Smooth muscle cell (in vitro differentiated cells): ENCODE results near the gene SUMF1. TPM values are rescaled to one million over a fixed set of nuclear protein-coding genes. Genes with fewer than 3 reads are reported as not detected.

ENCODE experiments used
- DNase-seq: peaks from one replicate; lab custom pipeline; 2025; ENCODE audit not compliant: unreplicated experiment; lab: John Stamatoyannopoulos, UW
- H2AFZ ChIP-seq: fragments of 200-600 bp; sonication (generic); 2 replicates; pipeline ENCODE4 v1.6.0; 2016; ENCODE audit warnings: antibody characterized with exemption, low read depth, mild to moderate bottlenecking
- H3F3A ChIP-seq: fragments of 200-600 bp; sonication (generic); 2 replicates; pipeline ENCODE4 v1.6.0; 2017; ENCODE audit warnings: antibody characterized with exemption, low read depth
- H3K27ac ChIP-seq: fragments of 200-600 bp; sonication (generic); 2 replicates; pipeline ENCODE4 v1.5.1; 2016; ENCODE audit warnings: low read depth, mild to moderate bottlenecking
- H3K27me3 ChIP-seq: fragments of 200-600 bp; sonication (generic); 2 replicates; pipeline ENCODE4 v1.6.1; 2016; ENCODE audit warnings: low read depth, mild to moderate bottlenecking
- H3K36me3 ChIP-seq: fragments of 200-600 bp; sonication (generic); 2 replicates; pipeline ENCODE4 v1.5.1; 2016; ENCODE audit warnings: low read depth
- H3K4me1 ChIP-seq: fragments of 200-600 bp; sonication (generic); 2 replicates; pipeline ENCODE4 v1.5.1; 2016; ENCODE audit warnings: low read depth
- H3K4me2 ChIP-seq: fragments of 200-600 bp; sonication (generic); 2 replicates; pipeline ENCODE4 v1.6.0; 2016; ENCODE audit warnings: mild to moderate bottlenecking
- H3K4me3 ChIP-seq: fragments of 200-600 bp; sonication (generic); 2 replicates; pipeline ENCODE4 v1.5.1; 2016; ENCODE audit warnings: mild to moderate bottlenecking
- H3K79me2 ChIP-seq: fragments of 200-600 bp; sonication (generic); 2 replicates; pipeline ENCODE4 v1.6.0; 2016; ENCODE audit warnings: low read depth, mild to moderate bottlenecking
- H3K9ac ChIP-seq: fragments of 200-600 bp; sonication (generic); 2 replicates; pipeline ENCODE4 v1.6.0; 2016; ENCODE audit warnings: low read depth
- H3K9me3 ChIP-seq: fragments of 200-600 bp; sonication (generic); replicated peaks from 2 replicates; pipeline ENCODE4 v1.5.1; 2016; ENCODE audit warnings: low read depth
- H4K20me1 ChIP-seq: fragments of 200-600 bp; sonication (generic); 2 replicates; pipeline ENCODE4 v1.6.0; 2016; ENCODE audit warnings: low read depth
- WGBS: methylation state at CpG from one replicate; pipeline ENCODE4 v1.1.7; 2016; ENCODE audit warnings: low lambda C conversion rate; 5-methylcytosine and 5-hydroxymethylcytosine counted together
- polyA plus RNA-seq: library from polyadenylated mRNA; unstranded; fragments of >200 nt; fragmentation: Nextera tagmentation; extraction: Ambion mirVana; gene quantifications from 2 replicates; pipeline ENCODE4 v1.2.1, GENCODE V29; 2016
- total RNA-seq: library from RNA; depleted of rRNA; stranded (reverse); fragments of >200 nt; gene quantifications from 2 replicates; pipeline ENCODE4 v1.2.3, GENCODE V29; 2014
- TF ChIP-seq, protein P1 (sequence below): fragments of 200-600 bp; sonication (generic); IDR thresholded peaks from 2 replicates; pipeline ENCODE4 v1.5.1; 2017; ENCODE audit warnings: borderline replicate concordance, mild to moderate bottlenecking, antibody characterized with exemption; ENCODE audit not compliant: insufficient read depth, poor library complexity, severe bottlenecking

SUMF1 gene
- total and polyA plus RNA-seq, 2 experiments from 2014 or later = 28.3 to 29.5 TPM

DNA sequence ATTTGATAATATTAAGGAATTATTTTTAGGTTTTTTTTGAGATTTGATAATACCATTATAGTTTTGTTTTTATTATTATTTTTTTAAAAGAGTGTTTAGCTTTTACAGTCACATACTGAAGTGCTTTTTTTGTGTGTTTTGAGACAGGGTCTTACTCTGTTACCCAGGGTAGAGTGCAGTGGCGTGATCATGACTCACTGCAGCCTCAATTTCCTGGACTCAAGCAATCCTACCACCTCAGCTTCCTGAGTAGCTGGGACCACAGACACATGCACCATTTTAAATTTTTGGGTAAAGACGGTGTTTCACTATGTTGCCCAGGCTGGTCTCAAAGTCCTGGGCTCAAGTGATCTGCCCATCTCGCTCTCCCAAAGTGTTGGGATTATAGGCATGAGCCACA is 73.0 kb downstream of the SUMF1 start:
- WGBS = 71% methylated on average over 3 of the region's 3 CpGs
- DNase-seq = no peak
- H3K4me1 ChIP-seq = no peaks in the 10 kb centered on the region
- no peak overlapping the region for H2AFZ ChIP-seq
- H3K27me3 ChIP-seq = no peaks in the 10 kb centered on the region
- peaks cover 4% of the 10 kb centered on the region for H3K36me3 ChIP-seq
- no peaks in the 10 kb centered on the region for H3K9me3 ChIP-seq
- TF ChIP-seq, protein P1, sequence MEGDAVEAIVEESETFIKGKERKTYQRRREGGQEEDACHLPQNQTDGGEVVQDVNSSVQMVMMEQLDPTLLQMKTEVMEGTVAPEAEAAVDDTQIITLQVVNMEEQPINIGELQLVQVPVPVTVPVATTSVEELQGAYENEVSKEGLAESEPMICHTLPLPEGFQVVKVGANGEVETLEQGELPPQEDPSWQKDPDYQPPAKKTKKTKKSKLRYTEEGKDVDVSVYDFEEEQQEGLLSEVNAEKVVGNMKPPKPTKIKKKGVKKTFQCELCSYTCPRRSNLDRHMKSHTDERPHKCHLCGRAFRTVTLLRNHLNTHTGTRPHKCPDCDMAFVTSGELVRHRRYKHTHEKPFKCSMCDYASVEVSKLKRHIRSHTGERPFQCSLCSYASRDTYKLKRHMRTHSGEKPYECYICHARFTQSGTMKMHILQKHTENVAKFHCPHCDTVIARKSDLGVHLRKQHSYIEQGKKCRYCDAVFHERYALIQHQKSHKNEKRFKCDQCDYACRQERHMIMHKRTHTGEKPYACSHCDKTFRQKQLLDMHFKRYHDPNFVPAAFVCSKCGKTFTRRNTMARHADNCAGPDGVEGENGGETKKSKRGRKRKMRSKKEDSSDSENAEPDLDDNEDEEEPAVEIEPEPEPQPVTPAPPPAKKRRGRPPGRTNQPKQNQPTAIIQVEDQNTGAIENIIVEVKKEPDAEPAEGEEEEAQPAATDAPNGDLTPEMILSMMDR = no peak
- no peak overlapping the region for H3K27ac ChIP-seq
- no peak overlapping the region for H3K4me2 ChIP-seq
- no peak overlapping the region for H3K4me3 ChIP-seq
- no peaks in the 10 kb centered on the region for H3F3A ChIP-seq
- no peaks in the 10 kb centered on the region for H4K20me1 ChIP-seq
- H3K9ac ChIP-seq = no peak overlapping the region
- H3K79me2 ChIP-seq = no peaks in the 10 kb centered on the region

DNA sequence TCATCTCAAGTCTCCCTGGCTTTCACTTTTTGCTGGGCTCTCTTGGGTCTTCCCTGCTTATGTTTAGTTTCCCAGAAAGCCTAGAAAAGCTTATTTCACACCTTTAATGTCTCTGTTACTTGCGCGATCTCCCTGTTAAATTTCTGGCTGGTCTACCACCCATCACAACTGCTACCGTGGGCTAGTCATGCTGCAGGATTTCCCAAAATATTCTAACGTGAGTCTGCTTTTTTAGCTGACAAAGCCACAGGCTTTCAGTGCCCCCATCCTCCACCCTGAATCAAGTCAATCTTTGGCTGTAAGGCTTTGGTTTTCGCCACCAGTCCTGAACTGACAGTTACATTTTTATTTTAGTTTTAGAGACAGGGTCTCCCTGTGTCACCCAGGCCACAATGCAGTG is 74.1 kb downstream of the SUMF1 start:
- Histone ChIP-seq H3K4me2 (no peak overlapping the region), H3K4me1 (no peaks in the 10 kb centered on the region), H3K4me3 (no peak overlapping the region), H3K36me3 (peaks cover 4% of the 10 kb centered on the region), H3K27ac (no peak overlapping the region), H2AFZ (no peak overlapping the region), H3K79me2 (no peaks in the 10 kb centered on the region), H3K9me3 (no peaks in the 10 kb centered on the region), H3F3A (no peaks in the 10 kb centered on the region), H4K20me1 (no peaks in the 10 kb centered on the region), H3K27me3 (no peaks in the 10 kb centered on the region), H3K9ac (no peak overlapping the region)
- no peak for DNase-seq
- 98% methylated on average over 5 of the region's 5 CpGs for WGBS
- TF ChIP-seq, protein P1 = no peak

DNA sequence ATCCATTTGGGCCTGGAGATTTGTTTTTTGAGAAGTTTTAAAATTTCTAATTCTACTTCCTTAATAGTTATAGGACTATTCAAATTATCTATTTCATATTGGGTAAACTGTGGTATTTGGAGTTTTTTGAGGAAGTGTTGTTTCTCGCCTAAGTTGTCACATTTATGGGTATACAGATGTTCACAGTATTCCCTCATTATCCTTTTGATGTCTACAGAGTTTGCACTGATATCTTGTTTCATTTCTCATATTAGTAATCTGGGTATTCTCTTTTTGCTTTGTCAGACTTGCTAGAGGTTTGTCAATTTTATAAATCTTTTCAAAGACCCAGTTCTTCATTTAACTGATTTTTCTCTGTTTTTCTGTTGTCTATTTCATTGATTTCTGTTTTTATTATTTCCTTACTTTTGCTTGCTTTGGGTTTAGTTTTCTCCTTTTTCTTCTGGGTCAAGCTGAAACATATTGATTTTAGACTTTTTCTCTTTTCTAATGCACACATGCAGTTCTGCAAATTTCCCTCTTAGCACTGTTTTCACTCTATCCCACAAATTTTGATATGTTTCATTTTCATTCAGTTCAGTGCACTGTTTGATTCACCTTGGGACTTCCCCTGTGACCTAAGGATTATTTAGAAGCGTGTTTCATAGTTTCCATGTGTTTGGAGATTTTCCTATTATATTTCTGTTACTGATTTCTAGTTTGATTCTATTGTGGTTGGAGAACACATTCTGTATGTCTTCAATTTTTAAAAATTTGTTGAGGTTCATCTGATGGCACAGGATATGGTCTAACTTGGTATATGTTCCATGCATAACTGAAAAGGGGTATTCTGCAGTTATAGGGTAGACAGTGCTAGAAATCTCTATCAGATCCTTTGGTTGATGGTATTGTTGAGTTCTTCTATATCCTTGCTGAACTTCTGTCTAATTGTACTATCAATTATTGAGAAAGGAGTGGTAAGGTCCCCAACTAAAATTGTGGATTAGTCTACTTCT is 79.6 kb downstream of the SUMF1 start:
- 97% methylated on average over 2 of the region's 2 CpGs for WGBS
- H4K20me1 ChIP-seq = no peaks in the 10 kb centered on the region

More for the DNA sequence above, 79.6 kb downstream of the SUMF1 start:
- no peak overlapping the region for H3K4me3 ChIP-seq
- H3K36me3 ChIP-seq = peaks cover 4% of the 10 kb centered on the region
- no peak overlapping the region for H2AFZ ChIP-seq
- H3K79me2 ChIP-seq = no peaks in the 10 kb centered on the region
- no peaks in the 10 kb centered on the region for H3K27me3 ChIP-seq
- no peak overlapping the region for H3K4me2 ChIP-seq
- H3K9me3 ChIP-seq = no peaks in the 10 kb centered on the region
- no peak for DNase-seq
- no peaks in the 10 kb centered on the region for H3F3A ChIP-seq
- H3K4me1 ChIP-seq = no peaks in the 10 kb centered on the region
- H3K27ac ChIP-seq = no peak overlapping the region
- H3K9ac ChIP-seq = no peak overlapping the region
- TF ChIP-seq, protein P1 = no peak
